Osteoblast (primary cell): ENCODE data around the gene RASGRF2. TPM values are rescaled to one million over a fixed set of nuclear protein-coding genes. Genes with fewer than 3 reads are reported as not detected.

Source experiments
- DNase-seq: peaks from one replicate; pipeline ENCODE4 v3.0.0; 2011; ENCODE audit warnings: low spot score, mixed read lengths; ENCODE audit not compliant: insufficient read length; ENCODE audit errors: missing footprints
- H2AFZ ChIP-seq: 2 replicates; pipeline ENCODE4 v1.6.0; 2011; ENCODE audit warnings: mild to moderate bottlenecking, low read length
- H3K27ac ChIP-seq: 2 replicates; pipeline ENCODE4 v1.5.1; 2011; ENCODE audit warnings: mild to moderate bottlenecking, low read depth, low read length, moderate library complexity
- H3K27me3 ChIP-seq: 2 replicates; pipeline ENCODE4 v1.6.0; 2012; ENCODE audit warnings: mild to moderate bottlenecking, control low read depth, inconsistent platforms, low read length, moderate library complexity; ENCODE audit not compliant: insufficient read depth
- H3K36me3 ChIP-seq: 2 replicates; pipeline ENCODE4 v1.5.1; 2011; ENCODE audit warnings: mild to moderate bottlenecking, low read length, control low read depth, moderate library complexity; ENCODE audit not compliant: insufficient read depth
- H3K4me1 ChIP-seq: 2 replicates; pipeline ENCODE4 v1.5.1; 2011; ENCODE audit warnings: mild to moderate bottlenecking, low read length, control low read depth, moderate library complexity; ENCODE audit not compliant: insufficient read depth
- H3K4me2 ChIP-seq: 2 replicates; pipeline ENCODE4 v1.6.0; 2011; ENCODE audit warnings: mild to moderate bottlenecking, low read length; ENCODE audit not compliant: insufficient read depth
- H3K4me3 ChIP-seq: fragments of 200-600 bp; sonication (generic); 3 replicates; pipeline ENCODE4 v1.5.1; 2012; ENCODE audit warnings: mild to moderate bottlenecking, low read length, inconsistent platforms; ENCODE audit not compliant: insufficient read depth
- H3K79me2 ChIP-seq: 2 replicates; pipeline ENCODE4 v1.6.0; 2012; ENCODE audit warnings: mild to moderate bottlenecking, low read length, control low read depth, inconsistent platforms; ENCODE audit not compliant: insufficient read depth
- H3K9me3 ChIP-seq: 2 replicates; pipeline ENCODE4 v1.5.1; 2011; ENCODE audit warnings: low read depth, low read length, control low read depth
- H4K20me1 ChIP-seq: 2 replicates; pipeline ENCODE4 v1.6.0; 2012; ENCODE audit warnings: mild to moderate bottlenecking, low read length, control low read depth; ENCODE audit not compliant: insufficient read depth
- CTCF ChIP-seq: IDR thresholded peaks from 2 replicates; pipeline ENCODE4 v1.5.1; 2011; ENCODE audit warnings: mild to moderate bottlenecking, low read depth, low read length, moderate library complexity; ENCODE audit errors: extremely low read depth
- total RNA-seq: library from RNA; depleted of rRNA; stranded (reverse); fragments of >200 nt; gene quantifications from 2 replicates; pipeline ENCODE4 v1.2.3, GENCODE V29; 2012

RASGRF2 gene
- total RNA-seq, 1 donor = under 0.01 TPM

- H3K4me2 ChIP-seq = no peak overlapping the region
- H3K9me3 ChIP-seq = no peaks in the 10 kb centered on the region
- DNase-seq = no peak
- no peak overlapping the region for H3K4me3 ChIP-seq
- H3K27me3 ChIP-seq = peaks cover 29% of the 10 kb centered on the region
- H3K27ac ChIP-seq = no peak overlapping the region
- H3K4me1 ChIP-seq = peaks cover 7% of the 10 kb centered on the region
- no peaks in the 10 kb centered on the region for H3K36me3 ChIP-seq
- TF ChIP-seq CTCF = no peak
- no peak overlapping the region for H2AFZ ChIP-seq
- H3K79me2 ChIP-seq = no peaks in the 10 kb centered on the region
- no peaks in the 10 kb centered on the region for H4K20me1 ChIP-seq
Measured at GRCh38 chr5:81145329-81145935, 185.3 kb downstream of the RASGRF2 start.

GRCh38 chr5:81146031-81146430 lies 185.9 kb downstream of the RASGRF2 start:
- no peak overlapping the region for H2AFZ ChIP-seq
- peaks cover 3% of the 10 kb centered on the region for H3K4me1 ChIP-seq
- no peaks in the 10 kb centered on the region for H3K79me2 ChIP-seq
- H4K20me1 ChIP-seq = no peaks in the 10 kb centered on the region
- H3K4me2 ChIP-seq = no peak overlapping the region
- peaks cover 31% of the 10 kb centered on the region for H3K27me3 ChIP-seq
- H3K27ac ChIP-seq = no peak overlapping the region
- no peak for DNase-seq
- no peak for TF ChIP-seq CTCF
- no peaks in the 10 kb centered on the region for H3K9me3 ChIP-seq
- no peaks in the 10 kb centered on the region for H3K36me3 ChIP-seq
- H3K4me3 ChIP-seq = no peak overlapping the region

- Histone ChIP-seq H3K4me3 (peak overlapping the region; percentile 45), H3K4me1 (no peaks in the 10 kb centered on the region), H3K9me3 (no peaks in the 10 kb centered on the region), H3K27ac (no peak overlapping the region), H3K4me2 (peak overlapping the region; percentile 43), H4K20me1 (no peaks in the 10 kb centered on the region), H3K36me3 (no peaks in the 10 kb centered on the region), H3K79me2 (no peaks in the 10 kb centered on the region), H3K27me3 (peaks cover 28% of the 10 kb centered on the region), H2AFZ (peak overlapping the region; percentile 65)
- DNase-seq = no peak
- TF ChIP-seq CTCF = no peak
Measured at GRCh38 chr5:81147011-81147885, 187.1 kb downstream of the RASGRF2 start.

GRCh38 chr5:81147886-81148571 lies 187.9 kb downstream of the RASGRF2 start:
- Histone ChIP-seq H3K27me3 (peaks cover 25% of the 10 kb centered on the region), H3K4me3 (peak overlapping the region; percentile 45), H3K4me1 (no peaks in the 10 kb centered on the region)

More at GRCh38 chr5:81147886-81148571, 187.9 kb downstream of the RASGRF2 start:
- Histone ChIP-seq H3K36me3 (no peaks in the 10 kb centered on the region), H3K27ac (no peak overlapping the region), H3K4me2 (peak overlapping the region; percentile 43), H2AFZ (peak overlapping the region; percentile 65), H3K9me3 (no peaks in the 10 kb centered on the region), H3K79me2 (no peaks in the 10 kb centered on the region), H4K20me1 (no peaks in the 10 kb centered on the region)
- DNase-seq = no peak
- TF ChIP-seq CTCF = no peak
